NB4 (cell line): ENCODE results near the gene CTNND2.

Experiments used
- DNase-seq: peaks from one replicate; pipeline ENCODE4 v3.0.0; 2010; ENCODE audit warnings: low read depth
- H3K4me3 ChIP-seq: one replicate; pipeline ENCODE4 v1.5.1; 2011; ENCODE audit warnings: mild to moderate bottlenecking, low read depth, low read length, moderate library complexity
- MAX ChIP-seq: IDR thresholded peaks from 2 replicates; pipeline ENCODE4 v1.6.1; 2011; ENCODE audit warnings: low read depth, low read length
- MYC ChIP-seq: IDR thresholded peaks from 2 replicates; pipeline ENCODE4 v1.6.1; 2011; ENCODE audit warnings: low read depth, low read length
- POLR2A ChIP-seq: IDR thresholded peaks from 2 replicates; pipeline ENCODE4 v1.6.1; 2011; ENCODE audit warnings: mild to moderate bottlenecking; ENCODE audit not compliant: insufficient read length; ENCODE audit errors: extremely low read depth
- TF ChIP-seq, protein P1 (sequence below): IDR thresholded peaks from one replicate; pipeline ENCODE4 v1.5.1; 2012; ENCODE audit warnings: low read depth, low read length

The CTNND2 gene

DNA sequence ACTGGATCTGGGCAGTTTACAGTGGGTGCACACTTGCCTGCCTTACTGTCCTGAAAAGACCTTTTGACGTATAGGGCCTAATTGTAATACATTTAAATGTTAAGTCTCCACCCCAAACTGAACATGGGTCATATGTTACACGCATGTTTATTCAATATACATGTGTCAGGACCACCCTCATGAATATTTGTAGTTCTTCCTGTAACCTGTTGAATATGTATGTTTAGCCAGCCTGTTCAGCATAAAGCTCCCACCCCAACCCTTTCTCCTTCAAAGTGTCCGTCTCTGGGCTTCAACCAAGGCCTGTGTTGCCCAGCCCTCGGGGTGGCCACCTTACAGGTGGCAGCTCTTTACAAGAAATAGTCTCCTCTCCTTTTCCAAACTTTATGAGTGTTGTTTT, 962.3 kb downstream of the CTNND2 start:
- TF ChIP-seq POLR2A, result no peak
- TF ChIP-seq, protein P1, sequence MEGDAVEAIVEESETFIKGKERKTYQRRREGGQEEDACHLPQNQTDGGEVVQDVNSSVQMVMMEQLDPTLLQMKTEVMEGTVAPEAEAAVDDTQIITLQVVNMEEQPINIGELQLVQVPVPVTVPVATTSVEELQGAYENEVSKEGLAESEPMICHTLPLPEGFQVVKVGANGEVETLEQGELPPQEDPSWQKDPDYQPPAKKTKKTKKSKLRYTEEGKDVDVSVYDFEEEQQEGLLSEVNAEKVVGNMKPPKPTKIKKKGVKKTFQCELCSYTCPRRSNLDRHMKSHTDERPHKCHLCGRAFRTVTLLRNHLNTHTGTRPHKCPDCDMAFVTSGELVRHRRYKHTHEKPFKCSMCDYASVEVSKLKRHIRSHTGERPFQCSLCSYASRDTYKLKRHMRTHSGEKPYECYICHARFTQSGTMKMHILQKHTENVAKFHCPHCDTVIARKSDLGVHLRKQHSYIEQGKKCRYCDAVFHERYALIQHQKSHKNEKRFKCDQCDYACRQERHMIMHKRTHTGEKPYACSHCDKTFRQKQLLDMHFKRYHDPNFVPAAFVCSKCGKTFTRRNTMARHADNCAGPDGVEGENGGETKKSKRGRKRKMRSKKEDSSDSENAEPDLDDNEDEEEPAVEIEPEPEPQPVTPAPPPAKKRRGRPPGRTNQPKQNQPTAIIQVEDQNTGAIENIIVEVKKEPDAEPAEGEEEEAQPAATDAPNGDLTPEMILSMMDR, result no peak
- no peak for TF ChIP-seq MAX
- no peak for TF ChIP-seq MYC
- no peak overlapping the region for H3K4me3 ChIP-seq
- DNase-seq, result no peak

DNA sequence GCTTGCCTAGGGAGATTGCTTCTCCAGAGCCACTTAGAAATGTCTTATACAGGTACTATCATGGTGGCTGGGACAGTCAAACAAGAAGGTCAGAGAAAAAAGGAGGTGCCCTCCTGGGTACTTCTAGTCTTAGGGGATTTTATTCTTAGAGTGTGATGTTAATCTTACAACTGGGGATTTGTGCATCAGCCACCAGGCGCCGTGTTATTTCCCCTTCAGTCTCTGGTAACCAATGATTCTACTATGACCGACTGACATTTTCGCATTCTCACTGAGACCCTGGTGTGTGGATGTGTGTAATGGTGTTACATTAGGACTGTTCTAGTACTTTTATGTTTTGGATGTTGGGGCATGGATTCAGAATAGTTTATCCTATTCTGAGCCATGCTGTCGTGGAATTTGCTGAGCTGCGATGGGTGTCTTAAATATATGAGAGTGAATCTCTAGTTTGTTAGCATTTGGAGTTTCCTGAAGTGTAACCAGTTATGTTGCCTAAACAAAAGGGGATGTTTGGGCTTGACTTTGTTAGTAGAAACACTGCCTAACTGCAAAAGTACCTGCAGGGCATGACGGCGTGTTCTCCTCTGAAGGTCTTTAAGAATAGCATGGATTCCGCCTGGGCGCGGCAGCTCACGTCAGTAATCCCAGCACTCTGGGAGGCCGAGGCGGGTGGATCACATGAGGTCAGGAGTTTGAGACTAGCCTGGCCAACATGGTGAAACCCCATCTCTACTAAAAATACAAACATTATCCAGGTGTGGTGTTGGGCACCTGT, 968.0 kb downstream of the CTNND2 start:
- no peak for TF ChIP-seq MAX
- TF ChIP-seq, protein P1, result no peak
- no peak for TF ChIP-seq POLR2A
- TF ChIP-seq MYC, result no peak
- H3K4me3 ChIP-seq, result no peak overlapping the region
- no peak for DNase-seq

DNA sequence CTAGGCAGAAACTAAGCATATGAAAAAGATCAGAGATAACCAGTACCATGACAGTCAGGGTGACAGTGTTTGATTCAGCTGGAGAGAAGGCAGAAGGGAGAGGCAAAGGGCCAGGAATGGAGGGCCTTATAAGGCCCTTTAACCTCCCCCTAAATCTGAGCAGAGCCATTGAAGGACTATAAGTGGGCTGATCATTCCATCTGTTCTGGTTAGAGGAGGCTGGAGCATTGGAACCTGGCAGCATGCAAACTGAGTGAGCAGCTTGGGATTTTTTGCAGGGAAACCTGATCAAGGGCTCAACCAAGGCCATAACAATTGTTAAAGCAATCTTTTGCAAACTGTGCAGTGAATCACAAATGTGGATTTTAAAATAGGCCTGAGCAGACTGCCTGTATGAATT, 968.7 kb downstream of the CTNND2 start:
- no peak overlapping the region for H3K4me3 ChIP-seq
- no peak for DNase-seq
- no peak for TF ChIP-seq POLR2A
- TF ChIP-seq, protein P1, result no peak
- TF ChIP-seq MYC, result no peak
- TF ChIP-seq MAX, result no peak

DNA sequence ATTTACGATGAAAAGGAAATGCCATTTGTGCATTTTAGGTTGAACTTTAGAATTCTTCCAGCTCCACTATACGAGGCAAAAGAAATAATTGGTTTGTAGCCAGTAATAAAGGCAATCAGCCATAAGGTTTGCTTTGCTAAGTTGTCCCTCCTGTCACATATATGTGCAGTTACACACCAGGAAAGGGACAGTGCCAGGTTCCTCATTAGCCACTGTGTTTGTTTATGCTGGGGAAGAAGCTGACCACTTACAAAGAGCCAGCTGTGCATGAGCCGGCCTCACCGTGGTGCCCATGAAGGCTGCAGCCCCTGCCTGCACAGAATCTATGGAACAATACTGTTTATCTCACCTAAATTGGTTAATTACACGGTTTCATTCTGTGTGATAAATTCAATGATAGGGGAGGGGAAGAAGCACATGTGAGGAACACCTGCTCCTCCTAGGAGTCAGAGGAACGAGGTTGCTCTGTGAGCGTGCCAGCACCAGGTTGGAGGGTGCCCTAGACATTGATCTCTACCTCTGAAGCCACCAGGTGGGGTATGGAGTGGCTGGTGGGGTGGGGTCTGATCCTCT, 969.4 kb downstream of the CTNND2 start:
- no peak for DNase-seq
- no peak overlapping the region for H3K4me3 ChIP-seq
- TF ChIP-seq MAX (no peak), MYC (no peak), POLR2A (no peak)
- TF ChIP-seq, protein P1, result no peak

- no peak overlapping the region for H3K4me3 ChIP-seq
- no peak for TF ChIP-seq POLR2A
- TF ChIP-seq MYC, result no peak
- TF ChIP-seq, protein P1, result no peak
- TF ChIP-seq MAX, result no peak
- DNase-seq, result peak; percentile 34
Measured at GRCh38 chr5:10933121-10933520, 971.1 kb downstream of the CTNND2 start.
